Stimulated activated effector memory CD8-positive, alpha-beta T cell treated with anti-CD3 and anti-CD28 coated beads, Interleukin-12 subunit alpha, Interleukin-12 subunit beta, amount 100 ng/mL, for 72 hours (primary cell): Measurements from ENCODE around the gene KIAA1755.

Experiments used
- ATAC-seq: fragments of 150-1000 bp; cut with Tn5 transposase; 2 replicates; pipeline ENCODE4 v1.10.0; 2021
- DNase-seq, 2 donors: peaks; one replicate each; pipeline ENCODE4 v3.0.0; 2021 to 2022; ENCODE audit warnings: low spot score in 2 of 2
- H3K27ac Mint-ChIP-seq: one replicate; pipeline ENCODE4 v1.8.0; 2022; ENCODE audit warnings: mild to moderate bottlenecking, mixed read lengths
- H3K36me3 Mint-ChIP-seq: one replicate; pipeline ENCODE4 v1.8.0; 2022; ENCODE audit warnings: mild to moderate bottlenecking, mixed read lengths
- H3K4me1 Mint-ChIP-seq: one replicate; pipeline ENCODE4 v1.8.0; 2022; ENCODE audit warnings: mixed read lengths
- H3K4me3 Mint-ChIP-seq: one replicate; pipeline ENCODE4 v1.8.0; 2022; ENCODE audit warnings: mild to moderate bottlenecking, mixed read lengths
- H3K9me3 Mint-ChIP-seq: one replicate; pipeline ENCODE4 v1.8.0; 2022; ENCODE audit warnings: mixed read lengths

KIAA1755 gene

GRCh38 chr20:38191654-38192053 is 68.9 kb downstream of the KIAA1755 start:
- no peak overlapping the region for H3K4me3 Mint-ChIP-seq
- H3K4me1 Mint-ChIP-seq = no peaks in the 10 kb centered on the region

GRCh38 chr20:38190936-38191371 is 69.6 kb downstream of the KIAA1755 start:
- ATAC-seq (no peak), DNase-seq (no peak)

More at GRCh38 chr20:38191654-38192053, 68.9 kb downstream of the KIAA1755 start:
- ATAC-seq = no peak
- Mint-ChIP-seq H3K27ac (no peak overlapping the region), H3K36me3 (no peaks in the 10 kb centered on the region), H3K9me3 (no peaks in the 10 kb centered on the region)
- no peak for DNase-seq

GRCh38 chr20:38190166-38190565 is 70.4 kb downstream of the KIAA1755 start:
- no peak overlapping the region for H3K27ac Mint-ChIP-seq
- DNase-seq (no peak), ATAC-seq (no peak)

More at GRCh38 chr20:38190936-38191371, 69.6 kb downstream of the KIAA1755 start:
- no peaks in the 10 kb centered on the region for H3K4me1 Mint-ChIP-seq
- H3K4me3 Mint-ChIP-seq = no peak overlapping the region
- no peaks in the 10 kb centered on the region for H3K9me3 Mint-ChIP-seq
- H3K36me3 Mint-ChIP-seq = no peaks in the 10 kb centered on the region
- no peak overlapping the region for H3K27ac Mint-ChIP-seq

GRCh38 chr20:38187517-38187916 is 73.0 kb downstream of the KIAA1755 start:
- H3K36me3 Mint-ChIP-seq = no peaks in the 10 kb centered on the region
- no peak overlapping the region for H3K27ac Mint-ChIP-seq
- no peak for DNase-seq
- H3K4me1 Mint-ChIP-seq = no peaks in the 10 kb centered on the region
- H3K4me3 Mint-ChIP-seq = no peak overlapping the region
- ATAC-seq = no peak
- H3K9me3 Mint-ChIP-seq = no peaks in the 10 kb centered on the region

More at GRCh38 chr20:38190166-38190565, 70.4 kb downstream of the KIAA1755 start:
- Mint-ChIP-seq H3K36me3 (no peaks in the 10 kb centered on the region), H3K4me3 (no peak overlapping the region), H3K4me1 (no peaks in the 10 kb centered on the region), H3K9me3 (no peaks in the 10 kb centered on the region)

GRCh38 chr20:38186788-38187221 is 73.7 kb downstream of the KIAA1755 start:
- Mint-ChIP-seq H3K36me3 (no peaks in the 10 kb centered on the region), H3K27ac (no peak overlapping the region), H3K4me3 (no peak overlapping the region), H3K9me3 (no peaks in the 10 kb centered on the region), H3K4me1 (no peaks in the 10 kb centered on the region)
- ATAC-seq = no peak
- DNase-seq = no peak

GRCh38 chr20:38184101-38184500 is 76.4 kb downstream of the KIAA1755 start:
- no peaks in the 10 kb centered on the region for H3K4me1 Mint-ChIP-seq
- ATAC-seq (no peak), DNase-seq (no peak)
- H3K9me3 Mint-ChIP-seq = no peaks in the 10 kb centered on the region
- no peak overlapping the region for H3K4me3 Mint-ChIP-seq
- no peak overlapping the region for H3K27ac Mint-ChIP-seq
- no peaks in the 10 kb centered on the region for H3K36me3 Mint-ChIP-seq

- Mint-ChIP-seq H3K4me3 (no peak overlapping the region), H3K4me1 (no peaks in the 10 kb centered on the region), H3K27ac (no peak overlapping the region), H3K9me3 (no peaks in the 10 kb centered on the region), H3K36me3 (no peaks in the 10 kb centered on the region)
- no peak for ATAC-seq
- DNase-seq = no peak
These were observed 78.6 kb downstream of the KIAA1755 start for GRCh38 chr20:38181971-38182370.

- no peak overlapping the region for H3K27ac Mint-ChIP-seq
- no peak overlapping the region for H3K4me3 Mint-ChIP-seq
- DNase-seq (no peak), ATAC-seq (no peak)
- no peaks in the 10 kb centered on the region for H3K36me3 Mint-ChIP-seq
- H3K4me1 Mint-ChIP-seq = no peaks in the 10 kb centered on the region
- H3K9me3 Mint-ChIP-seq = no peaks in the 10 kb centered on the region
These were observed 79.2 kb downstream of the KIAA1755 start for GRCh38 chr20:38181207-38181801.

GRCh38 chr20:38180781-38181180 is 79.8 kb downstream of the KIAA1755 start:
- ATAC-seq (no peak), DNase-seq (no peak)
- no peaks in the 10 kb centered on the region for H3K9me3 Mint-ChIP-seq
- no peaks in the 10 kb centered on the region for H3K4me1 Mint-ChIP-seq
- no peak overlapping the region for H3K4me3 Mint-ChIP-seq
- no peak overlapping the region for H3K27ac Mint-ChIP-seq
- H3K36me3 Mint-ChIP-seq = no peaks in the 10 kb centered on the region

- Mint-ChIP-seq H3K4me1 (no peaks in the 10 kb centered on the region), H3K4me3 (no peak overlapping the region), H3K9me3 (no peaks in the 10 kb centered on the region), H3K36me3 (no peaks in the 10 kb centered on the region), H3K27ac (no peak overlapping the region)
- ATAC-seq (no peak), DNase-seq (no peak)
These were observed 80.7 kb downstream of the KIAA1755 start for GRCh38 chr20:38179846-38180245.

GRCh38 chr20:38178581-38178980 is 82.0 kb downstream of the KIAA1755 start:
- no peaks in the 10 kb centered on the region for H3K9me3 Mint-ChIP-seq
- DNase-seq (no peak), ATAC-seq (no peak)
- no peak overlapping the region for H3K4me3 Mint-ChIP-seq
- H3K4me1 Mint-ChIP-seq = no peaks in the 10 kb centered on the region
- H3K27ac Mint-ChIP-seq = no peak overlapping the region
- H3K36me3 Mint-ChIP-seq = no peaks in the 10 kb centered on the region

GRCh38 chr20:38178065-38178491 is 82.5 kb downstream of the KIAA1755 start:
- no peak for ATAC-seq
- Mint-ChIP-seq H3K9me3 (no peaks in the 10 kb centered on the region), H3K36me3 (no peaks in the 10 kb centered on the region)

GRCh38 chr20:38177201-38177600 is 83.3 kb downstream of the KIAA1755 start:
- Mint-ChIP-seq H3K9me3 (no peaks in the 10 kb centered on the region), H3K4me3 (no peak overlapping the region)
- ATAC-seq = no peak

More at GRCh38 chr20:38178065-38178491, 82.5 kb downstream of the KIAA1755 start:
- Mint-ChIP-seq H3K27ac (no peak overlapping the region), H3K4me1 (no peaks in the 10 kb centered on the region), H3K4me3 (no peak overlapping the region)
- no peak for DNase-seq

GRCh38 chr20:38175304-38176180 is 85.0 kb downstream of the KIAA1755 start:
- no peak for DNase-seq
- Mint-ChIP-seq H3K4me1 (no peaks in the 10 kb centered on the region), H3K9me3 (no peaks in the 10 kb centered on the region), H3K27ac (no peak overlapping the region), H3K36me3 (no peaks in the 10 kb centered on the region), H3K4me3 (no peak overlapping the region)
- no peak for ATAC-seq

More at GRCh38 chr20:38177201-38177600, 83.3 kb downstream of the KIAA1755 start:
- Mint-ChIP-seq H3K4me1 (no peaks in the 10 kb centered on the region), H3K36me3 (no peaks in the 10 kb centered on the region), H3K27ac (no peak overlapping the region)
- no peak for DNase-seq

- H3K9me3 Mint-ChIP-seq = no peaks in the 10 kb centered on the region
- ATAC-seq (no peak), DNase-seq (no peak)
- no peaks in the 10 kb centered on the region for H3K36me3 Mint-ChIP-seq
- H3K4me1 Mint-ChIP-seq = peaks cover 4% of the 10 kb centered on the region
- no peak overlapping the region for H3K4me3 Mint-ChIP-seq
- no peak overlapping the region for H3K27ac Mint-ChIP-seq
These were observed 87.0 kb downstream of the KIAA1755 start for GRCh38 chr20:38173237-38174156.
